NCI-H128 (cell line): ENCODE results near the gene TRMU.

Experiments
- DNase-seq: peaks from one replicate; lab custom pipeline; 2025; ENCODE audit not compliant: unreplicated experiment; lab: John Stamatoyannopoulos, UW

TRMU gene, protein sequence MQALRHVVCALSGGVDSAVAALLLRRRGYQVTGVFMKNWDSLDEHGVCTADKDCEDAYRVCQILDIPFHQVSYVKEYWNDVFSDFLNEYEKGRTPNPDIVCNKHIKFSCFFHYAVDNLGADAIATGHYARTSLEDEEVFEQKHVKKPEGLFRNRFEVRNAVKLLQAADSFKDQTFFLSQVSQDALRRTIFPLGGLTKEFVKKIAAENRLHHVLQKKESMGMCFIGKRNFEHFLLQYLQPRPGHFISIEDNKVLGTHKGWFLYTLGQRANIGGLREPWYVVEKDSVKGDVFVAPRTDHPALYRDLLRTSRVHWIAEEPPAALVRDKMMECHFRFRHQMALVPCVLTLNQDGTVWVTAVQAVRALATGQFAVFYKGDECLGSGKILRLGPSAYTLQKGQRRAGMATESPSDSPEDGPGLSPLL

DNA sequence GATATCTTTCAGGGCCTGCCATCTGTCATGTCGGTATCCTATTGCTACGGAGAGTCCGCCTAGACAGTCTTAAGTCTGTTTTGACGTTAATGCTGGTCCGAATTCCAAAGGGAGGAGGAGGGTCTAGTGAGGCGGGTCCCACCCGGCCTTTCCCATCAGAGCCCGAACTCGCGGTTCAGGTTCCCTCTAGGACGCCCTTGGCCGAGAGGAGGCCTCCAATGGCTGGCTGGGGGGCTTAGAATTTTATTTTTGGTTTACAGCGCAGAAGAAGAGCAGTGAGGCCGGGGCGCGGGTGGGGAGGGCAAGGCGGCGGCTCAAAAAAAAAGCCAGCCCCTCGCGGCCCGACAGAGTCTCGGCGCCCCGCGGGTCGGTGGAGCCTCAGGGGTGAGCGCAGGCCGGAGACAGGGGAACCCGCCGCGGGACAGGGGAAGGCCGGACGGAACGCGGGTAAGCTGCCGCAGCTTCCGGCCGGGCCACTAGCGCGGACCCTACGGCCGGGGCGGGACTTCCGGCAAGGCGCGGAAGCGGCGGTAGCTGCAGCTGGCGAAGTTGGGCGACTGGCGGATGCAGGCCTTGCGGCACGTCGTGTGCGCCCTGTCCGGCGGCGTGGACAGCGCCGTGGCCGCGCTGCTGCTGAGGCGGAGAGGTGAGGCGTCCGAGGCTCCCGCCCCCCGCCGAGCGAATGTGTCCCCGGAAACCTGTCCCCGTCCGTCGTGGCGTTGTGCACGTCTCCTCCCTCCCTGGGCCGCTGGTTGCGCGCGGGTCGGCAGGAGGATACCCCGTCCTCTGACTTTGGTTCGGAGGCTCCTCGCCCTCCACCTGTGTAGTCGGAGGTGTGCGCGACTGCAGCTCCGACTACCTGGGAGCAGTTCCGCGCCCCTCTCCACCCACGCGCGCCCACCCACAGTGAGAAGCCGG lies at the start of gene TRMU:
Gene TRMU (plus strand): TSS at position 514 of the 918 bp plus-strand sequence. CDS start 51 bp downstream, at position 565.
- DNase-seq: peak; percentile 9

DNA sequence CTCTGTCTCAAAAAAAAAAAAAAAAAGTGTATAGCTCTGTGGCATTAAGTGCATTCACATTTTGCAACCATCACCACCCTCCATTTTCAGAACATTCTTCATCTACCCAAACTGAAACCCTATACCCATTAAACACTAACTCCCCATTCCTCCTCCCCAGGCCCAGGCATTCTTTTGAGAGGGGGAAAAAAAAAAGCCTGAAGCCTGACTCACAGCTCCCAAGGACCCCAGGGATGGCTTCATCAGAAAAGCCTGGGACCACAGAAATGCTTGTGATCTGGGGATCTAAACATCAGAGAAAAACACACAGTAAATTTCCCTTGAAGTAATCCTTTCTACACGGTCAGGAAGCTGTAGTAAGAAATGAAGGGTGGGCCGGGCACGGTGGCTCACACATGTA lies 49.5 kb upstream of the TRMU start:
- no peak for DNase-seq

DNA sequence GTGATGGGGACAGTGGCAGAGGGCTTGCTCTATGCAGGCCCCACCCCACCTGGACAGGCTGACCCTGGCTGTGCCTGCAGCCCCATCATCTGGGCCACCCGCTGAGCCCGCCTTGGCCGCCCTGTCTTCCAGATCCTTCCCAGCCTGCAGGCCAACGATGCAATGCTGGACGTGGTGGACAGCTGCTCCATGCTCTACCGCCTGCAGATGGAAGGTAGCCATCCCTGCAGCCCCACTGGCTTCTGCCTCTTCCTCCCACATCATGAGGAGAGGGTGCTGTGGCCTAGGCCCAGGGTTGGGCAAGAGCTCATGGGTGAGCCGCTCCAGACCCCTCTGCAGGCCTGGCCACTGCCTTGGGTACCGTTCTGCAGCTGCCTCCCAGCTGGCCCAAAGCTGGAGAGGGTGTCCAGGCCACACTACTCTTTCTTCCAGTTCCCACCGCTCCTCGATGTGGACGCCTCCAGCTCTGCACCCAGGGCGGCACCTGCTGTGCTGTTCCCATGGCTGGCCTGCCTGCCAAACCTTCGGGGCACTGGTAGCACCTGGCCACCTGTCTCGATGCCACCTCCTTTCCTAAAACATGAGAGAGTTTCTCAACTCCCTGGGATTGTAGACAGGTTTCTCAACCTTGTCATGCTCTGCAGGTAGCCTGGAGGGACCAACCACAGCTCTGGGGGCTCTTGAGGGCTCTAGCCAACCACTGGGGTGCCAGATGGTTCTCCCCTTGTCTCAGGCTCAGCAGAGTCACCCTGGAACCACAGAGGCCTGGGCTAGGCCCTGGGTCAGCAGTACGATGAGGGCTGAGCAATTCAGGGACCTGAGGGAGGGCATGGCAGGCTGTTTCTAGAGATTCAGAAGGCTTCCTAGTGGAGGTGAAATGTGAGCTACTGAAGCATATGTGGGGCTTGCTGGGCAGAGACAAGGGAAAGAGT lies 48.3 kb upstream of the TRMU start:
- no peak for DNase-seq

DNA sequence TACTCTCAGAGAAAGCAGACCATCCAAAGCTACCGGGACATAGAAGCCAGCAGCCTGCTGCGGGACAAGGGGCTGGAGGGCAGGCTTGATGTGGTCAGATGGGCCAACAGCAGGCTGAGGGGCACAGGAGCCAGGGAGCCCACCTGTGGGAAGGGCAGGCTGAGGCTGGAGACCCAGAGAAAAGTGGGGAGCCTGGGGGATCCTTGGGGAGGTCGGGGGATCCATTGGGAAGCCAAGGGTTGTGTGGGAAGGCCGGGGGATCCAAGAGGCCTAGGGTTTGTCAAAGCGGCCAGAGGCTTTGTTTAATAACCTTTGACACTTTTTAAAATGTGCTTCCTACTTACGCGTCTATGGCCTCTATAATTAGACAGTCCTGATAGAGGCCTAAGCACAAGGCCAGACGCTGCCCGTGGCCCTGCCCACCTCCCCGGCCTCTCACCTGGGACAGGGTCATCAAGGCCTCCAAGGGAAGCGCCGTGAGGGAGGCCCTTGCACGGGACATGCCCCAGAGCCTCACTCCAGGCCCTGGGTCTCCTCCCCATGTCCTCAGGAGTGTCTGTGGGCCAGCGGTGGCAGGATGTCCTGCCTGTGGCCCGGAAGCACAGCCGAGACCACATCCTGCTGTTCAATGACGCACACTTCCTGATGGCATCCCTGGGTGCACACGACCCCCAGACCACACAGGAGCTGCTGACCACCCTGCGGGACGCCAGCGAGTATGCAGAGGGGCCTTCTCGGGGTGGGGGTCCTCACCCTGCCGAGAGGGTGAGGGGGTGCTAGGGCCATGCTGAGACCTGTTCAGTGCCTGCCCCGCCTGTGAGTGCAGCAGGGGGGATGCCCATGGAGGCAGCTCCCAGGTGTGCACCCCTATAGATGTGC lies 47.4 kb upstream of the TRMU start:
- no peak for DNase-seq

DNA sequence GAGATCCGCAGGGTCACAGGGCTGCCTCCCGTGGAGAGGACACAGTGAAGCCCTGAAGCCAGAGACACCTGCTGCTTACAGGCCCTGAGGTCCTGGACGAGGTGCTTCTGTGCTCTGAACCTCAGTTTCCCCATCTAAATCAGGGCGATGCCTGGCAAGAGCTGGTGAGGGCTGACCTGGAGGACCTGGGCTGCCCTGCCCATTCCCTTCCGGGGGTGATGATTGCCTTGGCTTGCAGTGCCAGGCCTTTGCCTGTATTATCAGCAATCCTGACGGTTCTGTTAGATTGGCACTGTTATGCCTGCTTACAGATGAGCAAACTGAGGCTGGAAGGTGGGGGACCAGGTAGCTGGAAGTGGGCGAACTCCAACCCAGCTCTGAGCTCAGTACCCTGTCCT lies 46.7 kb upstream of the TRMU start:
- no peak for DNase-seq

DNA sequence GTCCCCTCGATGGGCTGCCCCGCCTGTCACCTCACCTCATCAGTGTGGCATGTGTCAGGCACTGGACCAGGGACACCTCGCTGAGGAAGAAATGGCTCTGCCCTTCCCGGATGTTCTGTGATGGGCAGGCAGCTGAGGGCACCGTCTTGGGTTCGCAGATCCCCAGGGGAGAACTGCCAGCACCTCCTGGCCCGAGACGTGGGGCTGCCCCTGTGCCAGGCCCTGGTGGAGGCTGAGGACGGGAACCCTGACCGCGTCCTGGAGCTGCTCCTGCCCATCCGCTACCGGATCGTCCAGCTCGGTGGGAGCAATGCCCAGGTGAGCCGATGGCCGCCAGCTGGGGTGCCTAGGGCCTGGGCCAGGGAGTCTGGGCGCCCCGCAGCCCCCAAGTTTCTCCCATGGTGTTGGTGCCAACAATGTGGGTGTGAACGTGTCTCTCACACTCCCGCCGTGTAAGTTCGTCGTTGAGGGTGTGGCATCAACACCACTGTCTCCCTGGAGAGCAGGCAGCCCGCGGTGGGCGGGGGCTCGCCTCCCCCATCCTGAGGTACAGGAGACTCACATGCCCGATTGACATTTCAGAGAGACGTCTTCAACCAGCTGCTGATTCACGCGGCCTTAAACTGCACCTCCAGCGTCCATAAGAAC lies 46.1 kb upstream of the TRMU start:
- no peak for DNase-seq

DNA sequence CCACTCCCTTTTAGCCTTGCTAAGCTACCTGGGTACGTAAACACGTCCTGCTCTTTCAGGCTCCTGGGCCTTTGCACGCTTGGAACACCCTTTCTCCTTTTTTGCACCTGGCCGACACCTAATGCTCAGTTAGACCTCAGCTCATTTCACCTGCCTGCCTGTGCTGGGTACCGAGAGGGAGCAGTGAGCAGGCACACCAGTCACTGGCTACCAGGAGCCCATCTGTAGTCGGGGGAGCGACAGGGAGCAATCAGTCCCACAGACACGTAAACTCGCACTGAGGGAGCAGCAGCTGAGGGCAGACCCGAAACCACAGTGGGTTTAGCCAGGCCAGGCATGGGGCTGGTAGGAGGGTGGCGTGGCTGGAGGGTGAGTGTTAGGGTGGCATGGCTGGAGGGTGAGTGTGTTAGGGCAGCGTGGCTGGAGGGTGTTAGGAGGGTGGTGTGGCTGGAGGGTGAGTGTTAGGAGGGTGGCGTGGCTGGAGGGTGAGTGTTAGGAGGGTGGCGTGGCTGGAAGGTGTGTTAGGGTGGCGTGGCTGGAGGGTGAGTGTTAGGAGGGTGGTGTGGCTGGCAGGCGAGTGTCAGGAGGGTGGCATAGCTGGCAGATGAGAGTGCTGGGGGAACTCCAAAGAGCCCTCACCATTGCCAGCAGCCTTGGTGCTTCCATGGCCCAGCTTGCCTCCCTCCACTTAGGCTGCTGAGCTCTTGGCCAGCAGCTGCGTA lies 45.2 kb upstream of the TRMU start:
- no peak for DNase-seq

DNA sequence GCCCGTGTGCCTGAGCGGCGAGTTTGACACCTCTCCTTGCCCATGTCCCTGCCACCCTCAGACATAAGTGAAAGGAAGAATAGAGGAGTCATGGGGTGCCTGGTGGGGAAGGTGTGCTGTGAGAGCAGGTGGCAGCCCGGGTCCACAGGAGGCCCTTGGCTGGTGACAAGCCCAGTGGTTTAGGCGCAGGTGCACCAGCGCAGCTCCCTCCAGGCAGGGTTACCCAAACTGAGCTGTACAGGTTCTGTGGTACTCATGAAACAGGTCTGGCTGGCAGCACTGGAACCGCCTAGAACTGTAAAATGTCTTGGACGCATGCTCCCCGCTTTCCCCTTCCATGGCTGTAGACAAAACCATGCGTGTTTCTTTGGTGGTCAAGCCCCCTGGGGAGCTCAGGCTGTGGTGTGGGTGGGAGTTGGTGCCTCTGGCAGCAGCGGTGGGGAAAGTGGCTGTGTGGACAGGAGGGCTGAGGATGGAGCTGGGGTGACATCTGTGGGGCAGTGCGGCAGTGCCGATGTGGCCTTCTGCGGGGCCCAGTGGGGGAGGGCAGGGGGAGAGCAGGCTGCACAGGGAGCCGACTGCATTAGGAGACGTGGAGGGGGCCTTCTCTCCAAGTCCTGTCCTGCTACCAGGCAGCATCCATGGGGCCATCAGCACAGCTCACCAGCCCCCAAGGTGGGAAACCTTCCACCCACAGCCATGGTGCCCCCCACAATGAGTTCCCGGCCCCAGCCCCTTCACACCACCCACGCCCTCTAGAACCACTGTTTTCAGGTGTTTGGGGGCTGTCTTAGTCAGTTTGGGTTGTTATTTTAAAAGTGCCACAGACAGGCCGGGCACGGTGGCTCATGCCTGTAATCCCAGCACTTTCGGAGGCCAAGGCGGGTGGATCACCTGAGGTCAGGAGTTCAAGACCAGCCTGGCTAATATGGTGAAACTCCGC lies 44.4 kb upstream of the TRMU start:
- no peak for DNase-seq

DNA sequence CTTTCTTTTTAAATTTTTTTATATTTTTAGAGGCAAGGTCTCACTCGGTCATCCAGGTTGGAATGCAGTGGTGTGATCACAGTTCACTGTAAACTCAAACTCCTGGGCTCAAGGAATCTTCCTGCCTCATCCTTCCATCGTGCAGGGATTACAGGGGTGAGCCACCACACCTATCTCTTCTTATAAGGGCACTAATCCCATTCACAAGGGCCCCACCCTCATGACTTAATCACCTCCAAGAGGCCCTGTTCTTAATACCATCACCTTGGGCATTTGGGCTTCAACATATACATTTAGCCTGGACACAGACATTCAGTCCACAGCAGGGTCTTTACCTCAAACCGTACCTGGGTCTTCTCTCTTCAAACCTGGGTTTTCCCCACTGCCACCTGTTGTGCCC lies 43.3 kb upstream of the TRMU start:
- DNase-seq: no peak

DNA sequence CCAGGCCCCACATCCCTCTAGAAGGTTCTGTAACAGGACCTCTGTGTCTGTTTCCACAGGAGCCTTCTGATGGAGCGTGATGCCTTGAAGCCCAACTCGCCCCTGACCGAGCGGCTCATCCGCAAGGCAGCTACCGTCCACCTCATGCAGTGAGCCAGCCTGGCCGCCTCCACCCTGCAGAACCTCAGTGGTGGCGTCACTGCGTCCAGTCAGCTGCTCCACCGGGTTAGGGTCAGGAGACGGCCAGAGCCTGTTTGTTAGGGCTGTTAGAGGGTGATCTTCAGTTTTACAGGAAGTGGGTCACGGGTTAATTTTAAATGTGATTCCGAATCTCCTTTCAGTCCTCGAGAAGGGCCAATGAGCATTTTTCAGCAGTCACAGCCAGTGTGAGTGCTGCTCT lies 42.8 kb upstream of the TRMU start:
- no peak for DNase-seq

DNA sequence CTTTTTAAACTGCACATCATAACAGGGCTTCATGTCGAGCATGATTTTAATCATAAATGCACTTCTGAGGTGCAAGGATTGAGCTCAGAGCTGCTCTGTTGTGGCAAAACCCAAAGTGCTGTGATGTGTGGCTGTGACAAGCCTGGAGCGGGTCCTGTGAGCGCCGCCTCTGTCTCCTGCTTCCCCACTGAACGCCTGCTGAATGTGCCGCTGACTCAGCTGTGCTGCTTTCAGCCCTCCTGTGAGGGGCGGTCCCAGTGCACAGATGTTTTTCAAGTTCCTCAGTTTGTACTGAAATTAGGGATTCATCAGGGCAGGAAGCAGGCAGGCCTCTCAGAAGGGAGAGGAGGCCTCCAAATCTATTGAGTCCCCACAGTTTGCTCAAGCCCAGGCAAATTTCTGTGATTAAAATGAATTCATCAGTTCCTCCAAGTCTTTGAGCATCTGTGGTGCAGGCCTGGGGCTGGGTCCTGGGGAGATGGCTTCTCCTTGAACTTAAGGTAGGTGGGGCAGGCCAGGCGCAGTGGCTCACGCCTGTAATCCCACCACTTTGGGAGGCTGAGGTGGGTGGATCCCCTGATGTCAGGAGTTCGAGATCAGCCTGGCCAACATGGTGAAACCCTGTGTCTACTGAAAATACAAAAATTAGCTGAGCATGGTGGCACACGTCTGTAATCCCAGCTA lies 41.8 kb upstream of the TRMU start:
- DNase-seq: no peak

DNA sequence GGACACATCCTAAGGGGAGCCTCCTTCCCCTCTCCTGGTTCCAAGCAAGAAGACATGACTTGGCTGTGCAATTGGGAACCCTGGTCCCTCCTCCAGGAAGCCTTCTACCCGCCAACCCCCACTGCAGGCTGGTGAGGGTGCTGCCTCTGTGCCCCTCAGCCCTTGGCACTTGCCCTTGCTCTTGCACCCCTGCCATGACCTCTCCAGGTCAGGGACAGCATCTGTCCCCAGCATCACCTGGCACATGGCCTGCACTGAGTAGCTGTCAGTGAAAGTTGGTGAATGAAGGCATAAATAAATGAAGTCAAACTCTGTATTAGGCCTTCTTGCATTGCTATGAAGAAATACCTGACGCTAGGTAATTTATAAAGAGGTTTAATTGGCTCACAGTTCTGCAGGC lies 40.7 kb upstream of the TRMU start:
- no peak for DNase-seq

DNA sequence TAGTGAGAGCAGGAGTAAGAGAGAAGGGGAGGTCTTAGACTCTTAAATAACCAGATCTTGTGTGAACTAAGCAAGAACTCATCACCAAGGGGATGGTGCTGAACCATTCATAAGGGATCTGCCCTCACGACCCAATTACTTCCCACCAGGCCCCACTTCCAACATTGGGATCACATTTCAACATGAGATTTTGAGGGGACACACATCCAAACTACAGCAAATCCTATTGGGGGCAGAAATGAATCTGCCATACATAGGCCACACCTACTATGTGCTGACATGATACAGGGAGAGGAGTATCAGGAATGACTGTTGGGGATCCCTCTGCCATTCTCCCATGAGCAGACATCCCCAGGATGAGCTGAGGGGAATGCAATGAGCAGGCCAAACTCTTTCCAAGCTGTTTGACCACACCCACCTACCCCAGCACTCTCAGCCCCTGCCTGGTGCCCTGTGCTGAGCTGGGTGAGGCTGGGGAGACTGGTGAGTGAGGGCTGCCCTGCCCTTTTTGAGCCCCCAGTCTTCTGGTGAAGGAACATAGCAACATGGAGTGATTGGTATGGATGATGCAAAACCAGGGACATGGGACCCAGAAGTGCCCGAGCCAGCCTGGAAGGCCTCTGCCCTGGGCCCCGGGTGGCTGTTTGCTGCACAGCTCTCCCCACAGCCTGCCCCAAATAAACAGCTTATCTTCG lies 40.1 kb upstream of the TRMU start:
- no peak for DNase-seq

DNA sequence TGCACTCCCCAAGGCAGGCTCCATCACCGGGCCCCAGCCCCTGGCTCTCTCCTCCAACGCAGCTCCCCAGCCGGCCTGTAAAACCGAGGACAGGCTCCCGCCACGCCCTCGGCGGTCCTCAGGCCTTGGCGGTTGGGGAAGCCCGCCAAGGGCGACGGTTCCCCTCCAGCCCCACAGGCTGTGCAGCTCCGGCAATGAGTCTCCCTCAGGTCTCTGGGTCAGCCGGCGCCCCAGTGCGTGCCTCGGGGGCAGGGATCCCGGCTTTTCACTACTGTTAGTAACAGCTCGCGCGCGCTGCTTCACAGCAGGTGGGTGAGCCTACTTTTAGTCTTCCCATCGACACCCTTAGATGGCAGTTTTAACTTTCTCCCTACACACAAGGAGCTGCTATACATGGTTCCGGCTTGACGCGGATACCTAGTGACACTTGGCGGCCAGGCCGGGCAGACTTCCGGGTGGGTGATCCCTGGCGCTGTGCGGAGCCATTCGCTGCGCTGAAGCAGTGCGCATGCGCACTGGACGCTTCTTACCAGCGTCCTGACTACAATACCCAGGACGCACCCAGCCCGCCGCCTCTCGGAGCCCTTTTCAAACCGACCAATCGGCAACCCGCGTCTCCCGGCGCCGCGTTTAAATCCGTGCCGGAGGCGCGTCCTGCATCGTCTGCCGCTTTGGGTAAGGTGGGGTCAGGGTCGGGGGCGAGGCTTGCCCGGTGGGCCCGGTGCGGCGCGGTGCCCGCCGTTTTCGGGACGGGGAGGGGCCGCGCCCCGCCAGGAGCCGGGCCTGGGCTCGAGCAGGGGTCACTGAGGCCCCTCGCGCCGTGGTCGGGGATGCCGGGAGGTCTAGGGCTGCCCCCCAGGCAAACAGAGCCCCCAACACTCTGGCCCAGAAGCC lies 39.0 kb upstream of the TRMU start, which contains the start of gene GTSE1:
Gene GTSE1 (plus strand): TSS at position 614 of the 894 bp plus-strand sequence. CDS start 531 bp downstream, outside the sequence.
- peak; percentile 88 for DNase-seq

DNA sequence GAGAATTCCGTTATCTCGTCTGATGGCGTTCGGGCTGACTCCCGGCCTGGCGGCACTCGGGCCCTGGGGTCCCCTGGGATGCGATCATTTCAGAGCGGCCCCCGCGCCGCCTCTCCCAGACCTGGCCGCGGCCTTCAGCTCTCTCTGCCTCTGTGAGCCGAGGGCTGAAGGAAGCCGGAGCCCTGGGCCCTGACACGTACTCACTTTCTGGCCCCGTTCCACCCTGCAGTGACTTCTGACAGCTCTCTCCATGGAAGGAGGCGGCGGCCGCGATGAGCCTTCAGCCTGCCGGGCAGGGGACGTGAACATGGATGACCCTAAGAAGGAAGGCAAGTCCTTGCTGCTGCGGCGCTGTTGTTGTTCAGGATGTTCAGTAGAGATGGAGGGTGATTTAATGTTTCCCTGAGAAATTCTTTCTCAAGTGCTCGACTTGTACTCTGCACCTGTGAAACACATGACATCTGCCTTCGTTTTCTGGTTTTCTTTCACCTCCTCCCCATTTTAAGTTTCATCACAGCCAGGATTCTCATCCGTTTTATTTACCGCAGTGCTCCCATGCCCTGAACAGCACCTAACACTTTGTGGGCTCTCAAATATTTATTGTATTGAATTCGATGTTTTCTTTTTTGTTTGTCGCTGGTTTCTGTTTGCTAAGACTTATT lies 38.2 kb upstream of the TRMU start:
- DNase-seq: no peak
